ENCODE results near the gene VAC14.

Gene VAC14

GRCh38 chr16:70665113-70665694 is 135.8 kb downstream of the VAC14 start:
- peak; percentile 9 for DNase-seq
- H3K27ac ChIP-seq: no peak overlapping the region

GRCh38 chr16:70664325-70665112 is 136.4 kb downstream of the VAC14 start:
- Histone ChIP-seq H3K9me3 (ENCODE audit: severe bottlenecking) (peaks cover 6% of the 10 kb centered on the region), H3K27me3 (ENCODE audit: insufficient read depth, low read depth, severe bottlenecking) (no peaks in the 10 kb centered on the region), H3K27ac (no peak overlapping the region), H3K36me3 (peaks cover 64% of the 10 kb centered on the region), H3K4me3 (ENCODE audit: low read depth, low read length) (no peak overlapping the region)
- DNase-seq: no peak
- no peak for TF ChIP-seq CTCF (IDR thresholded peaks at IDR 0.05; ENCODE audit: low read depth, low read length)

More at GRCh38 chr16:70665113-70665694, 135.8 kb downstream of the VAC14 start:
- Histone ChIP-seq H3K4me3 (ENCODE audit: low read depth, low read length) (no peak overlapping the region), H3K36me3 (peaks cover 71% of the 10 kb centered on the region), H3K9me3 (ENCODE audit: severe bottlenecking) (peaks cover 6% of the 10 kb centered on the region), H3K27me3 (ENCODE audit: insufficient read depth, low read depth, severe bottlenecking) (no peaks in the 10 kb centered on the region)
- TF ChIP-seq CTCF (IDR thresholded peaks at IDR 0.05; ENCODE audit: low read depth, low read length): no peak

GRCh38 chr16:70663524-70664324 is 137.2 kb downstream of the VAC14 start:
- Histone ChIP-seq H3K27me3 (ENCODE audit: insufficient read depth, low read depth, severe bottlenecking) (no peaks in the 10 kb centered on the region), H3K4me3 (ENCODE audit: low read depth, low read length) (no peak overlapping the region), H3K9me3 (ENCODE audit: severe bottlenecking) (no peaks in the 10 kb centered on the region), H3K27ac (no peak overlapping the region), H3K36me3 (peaks cover 56% of the 10 kb centered on the region)
- no peak for TF ChIP-seq CTCF (IDR thresholded peaks at IDR 0.05; ENCODE audit: low read depth, low read length)
- no peak for DNase-seq

DNA sequence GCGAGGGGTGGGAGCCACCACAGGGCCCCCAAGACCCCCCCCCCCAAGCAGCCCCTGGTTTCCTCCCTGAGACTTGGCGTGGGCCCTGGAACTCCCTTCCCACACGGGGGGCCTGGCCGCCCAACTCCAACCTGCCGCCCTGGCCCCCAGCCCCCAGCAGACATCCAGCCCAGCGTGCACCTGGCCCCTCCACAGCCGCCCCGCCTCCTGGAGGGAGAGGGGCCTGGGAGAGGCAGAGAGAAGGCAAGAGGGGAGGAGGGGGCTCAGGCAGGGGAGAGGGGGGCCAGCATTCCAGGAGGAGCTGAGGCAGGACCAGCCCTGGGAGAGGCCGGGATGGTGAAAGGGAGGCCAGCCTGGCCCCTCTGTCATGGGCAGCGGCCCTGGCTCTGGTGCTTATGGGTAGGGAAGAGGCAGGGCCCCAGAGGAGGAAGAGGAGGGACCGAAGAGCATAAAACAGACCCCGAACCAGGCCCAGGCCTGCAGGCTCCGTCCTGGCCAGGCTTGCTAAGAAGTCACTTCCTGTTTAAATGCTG is 137.9 kb downstream of the VAC14 start:
- no peak for TF ChIP-seq CTCF (IDR thresholded peaks at IDR 0.05; ENCODE audit: low read depth, low read length)
- no peak overlapping the region for H3K27ac ChIP-seq
- H3K9me3 ChIP-seq (ENCODE audit: severe bottlenecking): no peaks in the 10 kb centered on the region
- no peak for DNase-seq
- H3K27me3 ChIP-seq (ENCODE audit: insufficient read depth, low read depth, severe bottlenecking): no peaks in the 10 kb centered on the region
- H3K36me3 ChIP-seq: peaks cover 49% of the 10 kb centered on the region
- H3K4me3 ChIP-seq (ENCODE audit: low read depth, low read length): no peak overlapping the region

GRCh38 chr16:70661918-70662641 is 138.9 kb downstream of the VAC14 start:
- no peak overlapping the region for H3K4me3 ChIP-seq (ENCODE audit: low read depth, low read length)
- TF ChIP-seq CTCF (IDR thresholded peaks at IDR 0.05; ENCODE audit: low read depth, low read length): no peak

More at GRCh38 chr16:70661918-70662641, 138.9 kb downstream of the VAC14 start:
- Histone ChIP-seq H3K36me3 (peaks cover 42% of the 10 kb centered on the region), H3K27ac (no peak overlapping the region), H3K9me3 (ENCODE audit: severe bottlenecking) (no peaks in the 10 kb centered on the region), H3K27me3 (ENCODE audit: insufficient read depth, low read depth, severe bottlenecking) (no peaks in the 10 kb centered on the region)
- DNase-seq: no peak
